GM12872 (cell line): ENCODE results near the gene TNP1.

ENCODE experiments used
- CTCF ChIP-seq: IDR thresholded peaks from 3 replicates; pipeline ENCODE4 v1.5.1; 2011; ENCODE audit warnings: low read depth, mild to moderate bottlenecking, low read length, moderate library complexity; ENCODE audit not compliant: insufficient read depth

The TNP1 gene

GRCh38 chr2:216855605-216856004, 4.3 kb downstream of the TNP1 start:
- no peak for TF ChIP-seq CTCF

GRCh38 chr2:216855079-216855478, 4.8 kb downstream of the TNP1 start:
- TF ChIP-seq CTCF = no peak

- no peak for TF ChIP-seq CTCF
These were observed 8.3 kb downstream of the TNP1 start for GRCh38 chr2:216851486-216852090.

- TF ChIP-seq CTCF = no peak
These were observed 9.1 kb downstream of the TNP1 start for GRCh38 chr2:216850665-216851322.

GRCh38 chr2:216849987-216850386, 9.9 kb downstream of the TNP1 start:
- no peak for TF ChIP-seq CTCF

GRCh38 chr2:216845426-216845825, 14.4 kb downstream of the TNP1 start:
- no peak for TF ChIP-seq CTCF

- no peak for TF ChIP-seq CTCF
These were observed 17.2 kb downstream of the TNP1 start for GRCh38 chr2:216842636-216843035.

GRCh38 chr2:216839688-216840087, 20.2 kb downstream of the TNP1 start:
- no peak for TF ChIP-seq CTCF
